ENCODE measurements around the gene C20orf96. TPM values are rescaled to one million over a fixed set of nuclear protein-coding genes. Genes with fewer than 3 reads are reported as not detected.

The C20orf96 gene
- total and polyA plus RNA-seq, 2 of the 4 experiments (the other 2 are of a cell fraction), result 2.0 to 9.8 TPM

- H2AK5ac ChIP-seq (ENCODE audit: low read depth, low read length), result no peak overlapping the region
- H2AK9ac ChIP-seq (replicated peaks; ENCODE audit: low read depth, low read length, poor library complexity), result no peak overlapping the region
- no peak overlapping the region for H2BK20ac ChIP-seq (ENCODE audit: low read depth, low read length)
- intact Hi-C loops (cut with micrococcal nuclease), result no loop called here
- H3K56ac ChIP-seq (ENCODE audit: extremely low read depth, insufficient read depth, low read length), result no peak overlapping the region
- H4K20me1 ChIP-seq (ENCODE audit: insufficient read depth, low read length), result peaks cover 22% of the 10 kb centered on the region
- H3K9me3 ChIP-seq (ENCODE audit: control insufficient read depth, insufficient read depth, low read length), result no peaks in the 10 kb centered on the region
- no peak overlapping the region for H3K23ac ChIP-seq (ENCODE audit: low read depth, low read length)
- in situ Hi-C loops (cut with MboI; ENCODE audit: low sequenced_read_pairs), result loop anchor here (10.0 kb wide), 1 partner anchor 120 kb away; no protein-coding TSS in a partner anchor
- peaks cover 7% of the 10 kb centered on the region; the same call in 1 of the 2 replicates for H3K4me1 ChIP-seq (ENCODE audit: control insufficient read depth, insufficient read depth, low read length)
- H3K18ac ChIP-seq (ENCODE audit: low read depth, low read length), result no peak overlapping the region
- H3K4ac ChIP-seq (ENCODE audit: low read depth, low read length), result no peak overlapping the region
- TF ChIP-seq ELK1 (IDR thresholded peaks at IDR 0.05; ENCODE audit: borderline replicate concordance, low read depth, low read length) (no peak), CEBPB (IDR thresholded peaks at IDR 0.05; ENCODE audit: low read depth, low read length) (no peak), RFX5 (IDR thresholded peaks at IDR 0.05; ENCODE audit: low read depth, low read length) (no peak), SMC3 (IDR thresholded peaks at IDR 0.05; ENCODE audit: low read depth, low read length) (no peak), MAFK (IDR thresholded peaks at IDR 0.05; ENCODE audit: low read depth, low read length) (no peak), CTCF (conservative IDR thresholded peaks at IDR 0.05; ENCODE audit: low read depth, low read length) (no peak), POLR2A (IDR thresholded peaks at IDR 0.05; ENCODE audit: low read depth, low read length) (no peak), FOS (IDR thresholded peaks at IDR 0.05; ENCODE audit: low read depth, low read length) (no peak), USF2 (IDR thresholded peaks at IDR 0.05; ENCODE audit: low read depth, low read length) (no peak), RAD21 (IDR thresholded peaks at IDR 0.05; ENCODE audit: low read length) (no peak), NFE2L2 (IDR thresholded peaks at IDR 0.05; ENCODE audit: low read depth, low read length) (no peak), MAZ (IDR thresholded peaks at IDR 0.05; ENCODE audit: borderline replicate concordance, low read depth, low read length) (no peak), CHD1 (IDR thresholded peaks at IDR 0.05; ENCODE audit: low read depth, low read length) (no peak), MXI1 (IDR thresholded peaks at IDR 0.05; ENCODE audit: borderline replicate concordance, low read depth, low read length) (no peak), RCOR1 (IDR thresholded peaks at IDR 0.05; ENCODE audit: insufficient replicate concordance, low read length) (no peak), BHLHE40 (IDR thresholded peaks at IDR 0.05; ENCODE audit: low read depth, low read length) (no peak)
- H4K8ac ChIP-seq (ENCODE audit: low read depth in 2 of 2, low read length in 2 of 2), result no peak overlapping the region
- H3K4me3 ChIP-seq (ENCODE audit: insufficient read depth, low read depth, low read length), result no peak overlapping the region
- H2BK15ac ChIP-seq (ENCODE audit: low read depth, low read length), result no peak overlapping the region
- H3K4me2 ChIP-seq (ENCODE audit: low read depth, low read length), result no peak overlapping the region
- H2BK120ac ChIP-seq (ENCODE audit: low read depth, low read length), result no peak overlapping the region
- H2AFZ ChIP-seq (replicated peaks; ENCODE audit: low read length, poor library complexity), result no peak overlapping the region
- no peak overlapping the region for H3K9ac ChIP-seq (ENCODE audit: low read depth, low read length)
- H3K27ac ChIP-seq (ENCODE audit: insufficient read depth, low read length), result no peak overlapping the region
- ATAC-seq (ENCODE audit: low read depth), result no peak
- H4K5ac ChIP-seq (ENCODE audit: low read depth, low read length), result no peak overlapping the region
- POLR2A ChIA-PET (ENCODE audit: unreplicated experiment), result no interaction called here
- no peaks in the 10 kb centered on the region; the same call in 1 of the 2 replicates for H3K9me1 ChIP-seq (ENCODE audit: insufficient read depth, low read length)
- dilution Hi-C loops (cut with HindIII; ENCODE audit: low sequenced_read_pairs, unreplicated experiment), result no loop called here
- peaks cover 8 to 15% of the 10 kb centered on the region in 2 experiments for H3K79me1 ChIP-seq (ENCODE audit: low read depth in 1 of 2, low read length in 2 of 2)
- no peak overlapping the region for H2BK5ac ChIP-seq (ENCODE audit: low read depth, low read length, poor library complexity, severe bottlenecking)
- H4K91ac ChIP-seq (ENCODE audit: insufficient read depth, low read depth, low read length), result no peak overlapping the region
- CTCF ChIA-PET, result no interaction called here
- no peak for DNase-seq
- BruUV-seq (replicated peaks), result no TSS peak
- WGBS, 2 experiments (ENCODE audit: extremely low coverage in 2 of 2, insufficient read length in 1 of 2), result 100% methylated on average over 1 of the region's 8 CpGs; no CpG with 5 or more reads in 1 of the 2 experiments
- H3K36me3 ChIP-seq (ENCODE audit: control insufficient read depth, insufficient read depth, low read length), result peaks cover 6% of the 10 kb centered on the region; the same call in 1 of the 2 replicates
- H3K27me3 ChIP-seq (ENCODE audit: control insufficient read depth, insufficient read depth, low read length), result no peaks in the 10 kb centered on the region
- no peak overlapping the region for H3K14ac ChIP-seq (replicated peaks; ENCODE audit: low read depth, low read length)
Observed at GRCh38 chr20:334578-334977, 44.0 kb upstream of the C20orf96 start.
